ENCODE data around the gene CCT8. TPM values are rescaled to one million over a fixed set of nuclear protein-coding genes. Genes with fewer than 3 reads are reported as not detected.

CCT8 gene
- total RNA-seq, 1 experiment from 2014 or later, result 335 TPM

- TF ChIP-seq SOX15 (CRISPR knock-in tag; IDR thresholded peaks at IDR 0.05) (no peak), AR (CRISPR knock-in tag; IDR thresholded peaks at IDR 0.05) (no peak), ZNF416 (CRISPR knock-in tag; IDR thresholded peaks at IDR 0.05) (no peak), ATF1 (CRISPR knock-in tag; IDR thresholded peaks at IDR 0.05) (no peak), SMAD3 (CRISPR knock-in tag; IDR thresholded peaks at IDR 0.05; ENCODE audit: borderline replicate concordance) (no peak), IRF2 (CRISPR knock-in tag; IDR thresholded peaks at IDR 0.05; ENCODE audit: borderline replicate concordance, low read depth) (no peak), ZNF425 (CRISPR knock-in tag; conservative IDR thresholded peaks at IDR 0.05) (no peak), MLX (CRISPR knock-in tag; IDR thresholded peaks at IDR 0.05) (no peak), ZBTB43 (CRISPR knock-in tag; IDR thresholded peaks at IDR 0.05) (peak; percentile 84; the same call in 1 of the 2 replicates), FOXK1 (CRISPR knock-in tag; IDR thresholded peaks at IDR 0.05) (peak; percentile 87), PREB (CRISPR knock-in tag; IDR thresholded peaks at IDR 0.05; ENCODE audit: borderline replicate concordance) (no peak), AFF4 (CRISPR knock-in tag; IDR thresholded peaks at IDR 0.05; ENCODE audit: borderline replicate concordance) (no peak), ZNF219 (CRISPR knock-in tag; IDR thresholded peaks at IDR 0.05; ENCODE audit: borderline replicate concordance) (no peak), TEAD1 (CRISPR knock-in tag; IDR thresholded peaks at IDR 0.05) (peak; percentile 82), NFE2L1 (CRISPR knock-in tag; IDR thresholded peaks at IDR 0.05) (peak; percentile 89), HMGA2 (CRISPR knock-in tag; IDR thresholded peaks at IDR 0.05) (peak; percentile 12; the same call in 1 of the 2 replicates), E2F4 (CRISPR knock-in tag; IDR thresholded peaks at IDR 0.05; ENCODE audit: borderline replicate concordance, low read depth) (0 out of 2 replicates have a peak, but pooled peaks have one; percentile 61), ATF2 (CRISPR knock-in tag; IDR thresholded peaks at IDR 0.05; ENCODE audit: borderline replicate concordance, low read depth) (no peak)
Measured at GRCh38 chr21:29073222-29074006, at the start of gene CCT8 (continued).

Measured in WTC11 (cell line).